Astrocyte of the cerebellum (primary cell): Measurements from ENCODE around the gene NHSL2.

Experiments used
- DNase-seq: peaks from one replicate; pipeline ENCODE4 v3.0.0-alpha.2; 2011; ENCODE audit warnings: low read depth
- H3K4me3 ChIP-seq: 2 replicates; pipeline ENCODE4 v1.5.1; 2011; ENCODE audit warnings: mild to moderate bottlenecking, low read depth, low read length, moderate library complexity
- in situ Hi-C: cut with HindIII; loops from 2 replicates; pipeline ENCODE4 v1.10.0; 2017; ENCODE audit warnings: low sequenced_read_pairs
- TF ChIP-seq, protein P1 (sequence below): IDR thresholded peaks from 2 replicates; pipeline ENCODE4 v1.5.1; 2012; ENCODE audit warnings: low read length, low read depth, moderate library complexity, mild to moderate bottlenecking; ENCODE audit errors: missing control alignments

The NHSL2 gene

DNA sequence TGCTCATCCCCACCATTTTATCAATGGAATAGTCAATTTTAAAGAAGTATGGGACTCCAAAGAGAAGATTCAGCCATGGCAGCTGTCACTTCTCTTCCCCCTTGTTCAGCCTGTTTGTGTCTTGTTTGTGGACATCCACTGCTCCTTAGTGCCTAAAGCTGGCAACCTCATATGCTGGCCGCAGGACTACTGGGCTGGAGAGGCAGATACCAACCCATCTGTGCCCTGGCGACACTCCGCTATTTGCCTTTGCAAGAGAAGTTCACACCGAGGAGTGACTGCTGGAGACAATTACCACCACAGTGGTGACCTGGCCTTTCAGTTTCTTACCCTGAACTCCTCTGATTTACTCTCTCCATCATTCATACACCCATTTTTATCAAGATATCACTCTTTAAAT lies 64.3 kb downstream of the NHSL2 start:
- in situ Hi-C loops = no loop called here
- no peak overlapping the region for H3K4me3 ChIP-seq
- TF ChIP-seq, protein P1, sequence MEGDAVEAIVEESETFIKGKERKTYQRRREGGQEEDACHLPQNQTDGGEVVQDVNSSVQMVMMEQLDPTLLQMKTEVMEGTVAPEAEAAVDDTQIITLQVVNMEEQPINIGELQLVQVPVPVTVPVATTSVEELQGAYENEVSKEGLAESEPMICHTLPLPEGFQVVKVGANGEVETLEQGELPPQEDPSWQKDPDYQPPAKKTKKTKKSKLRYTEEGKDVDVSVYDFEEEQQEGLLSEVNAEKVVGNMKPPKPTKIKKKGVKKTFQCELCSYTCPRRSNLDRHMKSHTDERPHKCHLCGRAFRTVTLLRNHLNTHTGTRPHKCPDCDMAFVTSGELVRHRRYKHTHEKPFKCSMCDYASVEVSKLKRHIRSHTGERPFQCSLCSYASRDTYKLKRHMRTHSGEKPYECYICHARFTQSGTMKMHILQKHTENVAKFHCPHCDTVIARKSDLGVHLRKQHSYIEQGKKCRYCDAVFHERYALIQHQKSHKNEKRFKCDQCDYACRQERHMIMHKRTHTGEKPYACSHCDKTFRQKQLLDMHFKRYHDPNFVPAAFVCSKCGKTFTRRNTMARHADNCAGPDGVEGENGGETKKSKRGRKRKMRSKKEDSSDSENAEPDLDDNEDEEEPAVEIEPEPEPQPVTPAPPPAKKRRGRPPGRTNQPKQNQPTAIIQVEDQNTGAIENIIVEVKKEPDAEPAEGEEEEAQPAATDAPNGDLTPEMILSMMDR = no peak
- DNase-seq = no peak

DNA sequence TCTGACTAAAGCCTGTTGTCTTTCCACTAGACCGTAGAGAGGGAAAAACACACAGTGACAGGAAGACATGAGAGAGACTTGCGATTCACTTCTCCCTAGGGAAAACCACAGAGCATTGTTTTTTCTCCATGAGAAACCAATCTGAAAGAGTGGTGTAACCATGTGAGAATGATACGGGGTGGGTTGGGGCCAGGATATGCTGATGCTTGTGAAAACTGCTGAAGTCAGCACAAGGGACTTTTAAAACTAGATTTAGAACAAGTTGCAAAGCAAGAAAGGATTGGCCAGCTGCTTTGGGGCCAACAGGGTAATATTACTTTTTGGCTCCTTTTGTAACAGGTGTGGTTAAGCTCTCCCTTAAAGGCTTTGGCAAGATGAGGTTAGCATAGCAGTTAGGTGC lies 66.1 kb downstream of the NHSL2 start:
- no peak for DNase-seq
- TF ChIP-seq, protein P1 = no peak
- no peak overlapping the region for H3K4me3 ChIP-seq
- in situ Hi-C loops = no loop called here

GRCh38 chrX:71978164-71978563 lies 67.5 kb downstream of the NHSL2 start:
- in situ Hi-C loops = no loop called here
- DNase-seq = no peak
- TF ChIP-seq, protein P1 = no peak
- H3K4me3 ChIP-seq = no peak overlapping the region

GRCh38 chrX:71989768-71990426 lies 79.3 kb downstream of the NHSL2 start:
- TF ChIP-seq, protein P1 = no peak
- no peak for DNase-seq
- in situ Hi-C loops = no loop called here
- no peak overlapping the region for H3K4me3 ChIP-seq

- TF ChIP-seq, protein P1 = no peak
- H3K4me3 ChIP-seq = no peak overlapping the region
- DNase-seq = no peak
- in situ Hi-C loops = no loop called here
Measured at GRCh38 chrX:71990518-71990917, 79.9 kb downstream of the NHSL2 start.

DNA sequence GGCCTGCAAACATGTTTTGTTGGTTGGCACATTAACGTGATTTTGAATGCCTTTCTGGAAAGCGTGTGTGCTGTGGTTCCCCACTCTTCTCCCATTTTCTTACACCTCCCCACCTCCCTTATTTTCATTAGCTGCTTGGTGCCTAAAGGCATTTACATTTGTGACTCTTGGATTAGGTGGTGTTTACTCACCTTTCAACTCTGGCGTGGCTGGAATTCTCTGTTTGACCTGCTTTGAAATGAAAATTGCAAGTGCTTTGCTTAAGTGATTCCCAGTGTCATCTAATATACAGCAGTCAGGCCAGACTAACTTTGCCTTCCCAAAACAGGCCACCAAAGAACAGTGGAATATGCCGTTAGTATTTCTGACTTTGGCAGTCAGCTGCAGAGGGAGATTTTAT lies 80.5 kb downstream of the NHSL2 start:
- H3K4me3 ChIP-seq = no peak overlapping the region
- DNase-seq = no peak
- TF ChIP-seq, protein P1 = no peak
- in situ Hi-C loops = no loop called here
